H1 (cell line): Measurements from ENCODE around the gene XPNPEP2. TPM values are rescaled to one million over a fixed set of nuclear protein-coding genes. Genes with fewer than 3 reads are reported as not detected.

Source experiments
- SIN3A ChIP-seq, 2 experiments: IDR thresholded peaks in 1 of 2; conservative IDR thresholded peaks in 1 of 2; 2 replicates each; pipeline ENCODE4 v1.6.1; 2011 to 2012; ENCODE audit warnings: low read length in 2 of 2, improper control_type of control experiment in 1 of 2, low read depth in 1 of 2, mild to moderate bottlenecking in 1 of 2
- SRF ChIP-seq: IDR thresholded peaks from 2 replicates; pipeline ENCODE4 v1.6.1; 2011; ENCODE audit warnings: mild to moderate bottlenecking, low read depth, low read length, moderate library complexity
- YY1 ChIP-seq: IDR thresholded peaks from 2 replicates; pipeline ENCODE4 v1.6.1; 2011; ENCODE audit warnings: low read depth, mild to moderate bottlenecking, low read length
- polyA plus RNA-seq, 7 experiments: library from polyadenylated mRNA; depleted of rRNA in 3 of 7; stranded (reverse) in 5 of 7; unstranded in 2 of 7; fragments of >200 nt in 5 of 7; fragments of 200-250 nt in 2 of 7; gene quantifications; 1 replicate in 5 of 7; 2 replicates in 1 of 7; 4 replicates in 1 of 7; pipeline versions ENCODE4 v1.2.1 to v1.2.3, GENCODE V29; 2011 to 2013; ENCODE audit warnings: missing spikeins in 2 of 7, mixed read lengths in 2 of 7
- total RNA-seq: library from RNA; stranded (reverse); fragmentation: NEBNext Ultra II Directional; extraction: Animal tissue kit (Norgen Biotek cat#: 25700); gene quantifications from 2 replicates; pipeline ENCODE4 v1.2.1, GENCODE V29; 2021
- TF ChIP-seq, protein P1 (sequence below): fragments of 300-600 bp; sonication (generic); IDR thresholded peaks from 2 replicates; pipeline ENCODE4 v1.7.1; 2012; ENCODE audit warnings: low read length, moderate library complexity, mild to moderate bottlenecking, inconsistent platforms; ENCODE audit not compliant: insufficient replicate concordance

Gene XPNPEP2
- total and polyA plus RNA-seq, 2 of the 8 experiments (the other 6 are each of a cell fraction or from before 2014, with no cell fraction given): 0.27 TPM; not detected in 1

- TF ChIP-seq, protein P1, sequence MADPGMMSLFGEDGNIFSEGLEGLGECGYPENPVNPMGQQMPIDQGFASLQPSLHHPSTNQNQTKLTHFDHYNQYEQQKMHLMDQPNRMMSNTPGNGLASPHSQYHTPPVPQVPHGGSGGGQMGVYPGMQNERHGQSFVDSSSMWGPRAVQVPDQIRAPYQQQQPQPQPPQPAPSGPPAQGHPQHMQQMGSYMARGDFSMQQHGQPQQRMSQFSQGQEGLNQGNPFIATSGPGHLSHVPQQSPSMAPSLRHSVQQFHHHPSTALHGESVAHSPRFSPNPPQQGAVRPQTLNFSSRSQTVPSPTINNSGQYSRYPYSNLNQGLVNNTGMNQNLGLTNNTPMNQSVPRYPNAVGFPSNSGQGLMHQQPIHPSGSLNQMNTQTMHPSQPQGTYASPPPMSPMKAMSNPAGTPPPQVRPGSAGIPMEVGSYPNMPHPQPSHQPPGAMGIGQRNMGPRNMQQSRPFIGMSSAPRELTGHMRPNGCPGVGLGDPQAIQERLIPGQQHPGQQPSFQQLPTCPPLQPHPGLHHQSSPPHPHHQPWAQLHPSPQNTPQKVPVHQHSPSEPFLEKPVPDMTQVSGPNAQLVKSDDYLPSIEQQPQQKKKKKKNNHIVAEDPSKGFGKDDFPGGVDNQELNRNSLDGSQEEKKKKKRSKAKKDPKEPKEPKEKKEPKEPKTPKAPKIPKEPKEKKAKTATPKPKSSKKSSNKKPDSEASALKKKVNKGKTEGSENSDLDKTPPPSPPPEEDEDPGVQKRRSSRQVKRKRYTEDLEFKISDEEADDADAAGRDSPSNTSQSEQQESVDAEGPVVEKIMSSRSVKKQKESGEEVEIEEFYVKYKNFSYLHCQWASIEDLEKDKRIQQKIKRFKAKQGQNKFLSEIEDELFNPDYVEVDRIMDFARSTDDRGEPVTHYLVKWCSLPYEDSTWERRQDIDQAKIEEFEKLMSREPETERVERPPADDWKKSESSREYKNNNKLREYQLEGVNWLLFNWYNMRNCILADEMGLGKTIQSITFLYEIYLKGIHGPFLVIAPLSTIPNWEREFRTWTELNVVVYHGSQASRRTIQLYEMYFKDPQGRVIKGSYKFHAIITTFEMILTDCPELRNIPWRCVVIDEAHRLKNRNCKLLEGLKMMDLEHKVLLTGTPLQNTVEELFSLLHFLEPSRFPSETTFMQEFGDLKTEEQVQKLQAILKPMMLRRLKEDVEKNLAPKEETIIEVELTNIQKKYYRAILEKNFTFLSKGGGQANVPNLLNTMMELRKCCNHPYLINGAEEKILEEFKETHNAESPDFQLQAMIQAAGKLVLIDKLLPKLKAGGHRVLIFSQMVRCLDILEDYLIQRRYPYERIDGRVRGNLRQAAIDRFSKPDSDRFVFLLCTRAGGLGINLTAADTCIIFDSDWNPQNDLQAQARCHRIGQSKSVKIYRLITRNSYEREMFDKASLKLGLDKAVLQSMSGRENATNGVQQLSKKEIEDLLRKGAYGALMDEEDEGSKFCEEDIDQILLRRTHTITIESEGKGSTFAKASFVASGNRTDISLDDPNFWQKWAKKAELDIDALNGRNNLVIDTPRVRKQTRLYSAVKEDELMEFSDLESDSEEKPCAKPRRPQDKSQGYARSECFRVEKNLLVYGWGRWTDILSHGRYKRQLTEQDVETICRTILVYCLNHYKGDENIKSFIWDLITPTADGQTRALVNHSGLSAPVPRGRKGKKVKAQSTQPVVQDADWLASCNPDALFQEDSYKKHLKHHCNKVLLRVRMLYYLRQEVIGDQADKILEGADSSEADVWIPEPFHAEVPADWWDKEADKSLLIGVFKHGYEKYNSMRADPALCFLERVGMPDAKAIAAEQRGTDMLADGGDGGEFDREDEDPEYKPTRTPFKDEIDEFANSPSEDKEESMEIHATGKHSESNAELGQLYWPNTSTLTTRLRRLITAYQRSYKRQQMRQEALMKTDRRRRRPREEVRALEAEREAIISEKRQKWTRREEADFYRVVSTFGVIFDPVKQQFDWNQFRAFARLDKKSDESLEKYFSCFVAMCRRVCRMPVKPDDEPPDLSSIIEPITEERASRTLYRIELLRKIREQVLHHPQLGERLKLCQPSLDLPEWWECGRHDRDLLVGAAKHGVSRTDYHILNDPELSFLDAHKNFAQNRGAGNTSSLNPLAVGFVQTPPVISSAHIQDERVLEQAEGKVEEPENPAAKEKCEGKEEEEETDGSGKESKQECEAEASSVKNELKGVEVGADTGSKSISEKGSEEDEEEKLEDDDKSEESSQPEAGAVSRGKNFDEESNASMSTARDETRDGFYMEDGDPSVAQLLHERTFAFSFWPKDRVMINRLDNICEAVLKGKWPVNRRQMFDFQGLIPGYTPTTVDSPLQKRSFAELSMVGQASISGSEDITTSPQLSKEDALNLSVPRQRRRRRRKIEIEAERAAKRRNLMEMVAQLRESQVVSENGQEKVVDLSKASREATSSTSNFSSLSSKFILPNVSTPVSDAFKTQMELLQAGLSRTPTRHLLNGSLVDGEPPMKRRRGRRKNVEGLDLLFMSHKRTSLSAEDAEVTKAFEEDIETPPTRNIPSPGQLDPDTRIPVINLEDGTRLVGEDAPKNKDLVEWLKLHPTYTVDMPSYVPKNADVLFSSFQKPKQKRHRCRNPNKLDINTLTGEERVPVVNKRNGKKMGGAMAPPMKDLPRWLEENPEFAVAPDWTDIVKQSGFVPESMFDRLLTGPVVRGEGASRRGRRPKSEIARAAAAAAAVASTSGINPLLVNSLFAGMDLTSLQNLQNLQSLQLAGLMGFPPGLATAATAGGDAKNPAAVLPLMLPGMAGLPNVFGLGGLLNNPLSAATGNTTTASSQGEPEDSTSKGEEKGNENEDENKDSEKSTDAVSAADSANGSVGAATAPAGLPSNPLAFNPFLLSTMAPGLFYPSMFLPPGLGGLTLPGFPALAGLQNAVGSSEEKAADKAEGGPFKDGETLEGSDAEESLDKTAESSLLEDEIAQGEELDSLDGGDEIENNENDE: no peak
- no peak for TF ChIP-seq SIN3A (conservative IDR thresholded peaks at IDR 0.05 in 1 of 2, IDR thresholded peaks at IDR 0.05 in 1 of 2; ENCODE audit: low read depth in 1 of 2, low read length in 2 of 2)
- TF ChIP-seq YY1: no peak
- TF ChIP-seq SRF: no peak
Observed at GRCh38 chrX:129728061-129728460, 10.7 kb upstream of the XPNPEP2 start (continued).
